Neutrophil (primary cell): ENCODE data around the gene CPSF3.

ENCODE experiments used
- H3K27ac ChIP-seq: fragments of 200-600 bp; sonication (generic); 2 replicates; pipeline ENCODE4 v1.5.1; 2016; ENCODE audit warnings: mild to moderate bottlenecking, moderate library complexity
- H3K27me3 ChIP-seq: fragments of 200-600 bp; sonication (generic); 2 replicates; pipeline ENCODE4 v1.6.0; 2016; ENCODE audit warnings: mild to moderate bottlenecking
- H3K36me3 ChIP-seq: fragments of 200-600 bp; sonication (generic); 2 replicates; pipeline ENCODE4 v1.5.1; 2017
- H3K4me1 ChIP-seq, 2 experiments: fragments of 200-600 bp in 1 of 2; sonication (generic) in 1 of 2; 1 replicate in 1 of 2; 2 replicates in 1 of 2; pipeline versions ENCODE4 v1.5.1 to v1.6.1; 2013 to 2016; ENCODE audit warnings: low read depth in 1 of 2, low read length in 1 of 2, mild to moderate bottlenecking in 1 of 2, moderate library complexity in 1 of 2; ENCODE audit not compliant: control insufficient read depth in 1 of 2, insufficient read depth in 1 of 2
- H3K4me3 ChIP-seq, 2 experiments: fragments of 200-600 bp in 1 of 2; sonication (generic) in 1 of 2; 1 replicate in 1 of 2; 2 replicates in 1 of 2; pipeline ENCODE4 v1.5.1; 2013 to 2016; ENCODE audit warnings: low read depth in 1 of 2, low read length in 1 of 2, mild to moderate bottlenecking in 1 of 2, moderate library complexity in 1 of 2
- H3K9me3 ChIP-seq: fragments of 200-600 bp; sonication (generic); 2 replicates; pipeline ENCODE4 v1.5.1; 2016
- TF ChIP-seq, protein P1 (sequence below): fragments of 200-600 bp; sonication (generic); IDR thresholded peaks from 2 replicates; pipeline ENCODE4 v1.5.1; 2016; ENCODE audit warnings: antibody characterized with exemption

Gene CPSF3

DNA sequence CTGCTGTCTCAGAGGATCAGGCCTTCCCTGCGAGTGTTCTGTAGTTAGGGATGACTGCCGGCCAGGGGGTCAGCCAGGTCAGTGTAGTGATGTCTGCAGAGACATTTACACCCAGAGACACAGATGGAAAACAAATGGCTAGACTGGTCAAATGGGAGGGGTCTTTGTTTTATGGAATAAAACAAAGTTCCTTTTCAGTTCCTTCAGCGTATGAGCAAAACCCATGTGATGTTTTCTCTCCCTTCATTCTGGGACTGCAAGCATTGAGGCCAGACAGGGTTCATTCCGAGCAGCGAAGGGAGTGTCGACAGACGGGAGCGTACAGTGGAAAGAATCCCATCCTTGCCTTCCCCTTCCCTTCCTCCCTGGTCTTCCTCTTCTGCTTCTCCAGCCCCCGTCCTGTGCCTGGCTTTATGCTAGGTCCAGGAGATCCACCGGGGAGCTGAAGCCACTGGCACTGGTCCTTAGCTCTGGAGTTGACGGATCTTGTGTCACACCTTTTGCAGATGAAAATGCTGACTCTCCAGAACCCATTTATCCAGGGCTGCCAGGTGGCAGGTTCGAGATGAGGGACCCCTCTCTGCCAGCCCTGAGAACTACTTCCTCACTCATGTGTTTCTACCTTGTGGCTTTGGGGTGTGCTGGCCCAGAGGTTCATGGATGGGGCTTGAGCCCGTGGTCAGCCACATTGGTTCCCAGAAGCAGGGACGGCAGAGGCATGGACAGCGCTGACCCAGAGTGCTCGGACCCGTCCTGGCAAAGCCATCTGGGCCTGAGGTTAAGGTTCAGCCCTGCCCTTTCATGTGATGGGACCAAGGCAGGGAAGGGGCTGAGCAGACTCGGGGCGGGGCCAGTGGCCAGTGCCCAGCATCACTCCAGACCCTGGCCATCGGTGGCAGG lies 24.3 kb upstream of the CPSF3 start:
- H3K4me1 ChIP-seq, result no peaks in the 10 kb centered on the region
- TF ChIP-seq, protein P1, sequence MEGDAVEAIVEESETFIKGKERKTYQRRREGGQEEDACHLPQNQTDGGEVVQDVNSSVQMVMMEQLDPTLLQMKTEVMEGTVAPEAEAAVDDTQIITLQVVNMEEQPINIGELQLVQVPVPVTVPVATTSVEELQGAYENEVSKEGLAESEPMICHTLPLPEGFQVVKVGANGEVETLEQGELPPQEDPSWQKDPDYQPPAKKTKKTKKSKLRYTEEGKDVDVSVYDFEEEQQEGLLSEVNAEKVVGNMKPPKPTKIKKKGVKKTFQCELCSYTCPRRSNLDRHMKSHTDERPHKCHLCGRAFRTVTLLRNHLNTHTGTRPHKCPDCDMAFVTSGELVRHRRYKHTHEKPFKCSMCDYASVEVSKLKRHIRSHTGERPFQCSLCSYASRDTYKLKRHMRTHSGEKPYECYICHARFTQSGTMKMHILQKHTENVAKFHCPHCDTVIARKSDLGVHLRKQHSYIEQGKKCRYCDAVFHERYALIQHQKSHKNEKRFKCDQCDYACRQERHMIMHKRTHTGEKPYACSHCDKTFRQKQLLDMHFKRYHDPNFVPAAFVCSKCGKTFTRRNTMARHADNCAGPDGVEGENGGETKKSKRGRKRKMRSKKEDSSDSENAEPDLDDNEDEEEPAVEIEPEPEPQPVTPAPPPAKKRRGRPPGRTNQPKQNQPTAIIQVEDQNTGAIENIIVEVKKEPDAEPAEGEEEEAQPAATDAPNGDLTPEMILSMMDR, result no peak
- no peaks in the 10 kb centered on the region for H3K27me3 ChIP-seq
- no peaks in the 10 kb centered on the region for H3K9me3 ChIP-seq
- H3K36me3 ChIP-seq, result no peaks in the 10 kb centered on the region
- no peak overlapping the region for H3K4me3 ChIP-seq
- no peak overlapping the region for H3K27ac ChIP-seq

DNA sequence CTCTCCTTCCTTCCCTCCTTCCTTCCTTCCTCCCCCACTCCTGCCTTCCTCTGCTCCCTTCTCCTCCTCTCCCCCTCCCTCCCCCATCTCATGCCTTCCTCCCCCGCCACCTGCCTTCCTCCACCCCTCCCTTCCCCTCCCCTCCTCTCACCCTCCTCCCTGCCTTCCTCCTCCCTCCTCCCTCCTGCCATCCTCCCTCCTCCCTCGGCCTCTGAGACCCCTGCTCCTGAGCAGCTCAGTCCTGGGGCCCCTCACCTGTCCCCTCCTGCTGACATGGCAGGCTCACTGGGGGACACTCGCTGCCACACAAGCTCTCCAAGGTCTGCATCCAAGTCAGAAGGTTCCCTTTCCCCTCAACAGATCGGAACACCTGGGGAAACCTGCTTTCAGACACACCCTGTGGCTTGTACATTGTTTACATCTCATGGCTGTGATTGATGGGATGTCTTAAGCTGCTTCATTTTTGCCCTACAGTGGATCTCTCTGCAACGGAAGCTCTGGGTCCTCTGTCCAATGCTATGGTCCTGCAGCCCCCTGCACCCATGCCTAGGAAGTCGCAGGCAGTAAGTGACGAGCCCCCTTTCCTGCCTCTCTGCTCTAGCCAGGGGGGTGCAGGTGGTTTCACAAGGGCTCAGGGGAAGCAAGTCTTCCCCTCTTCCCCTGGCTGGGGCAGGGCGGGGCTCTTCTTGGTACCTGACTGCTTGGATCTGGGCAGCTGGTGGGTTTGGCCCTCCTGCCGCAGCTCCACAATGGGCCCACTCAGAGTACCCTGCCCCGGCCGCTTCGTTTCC lies 23.0 kb upstream of the CPSF3 start:
- H3K9me3 ChIP-seq, result no peaks in the 10 kb centered on the region
- no peaks in the 10 kb centered on the region for H3K27me3 ChIP-seq
- H3K27ac ChIP-seq, result no peak overlapping the region
- no peaks in the 10 kb centered on the region for H3K4me1 ChIP-seq
- TF ChIP-seq, protein P1, result no peak
- H3K4me3 ChIP-seq, result no peak overlapping the region
- H3K36me3 ChIP-seq, result no peaks in the 10 kb centered on the region

DNA sequence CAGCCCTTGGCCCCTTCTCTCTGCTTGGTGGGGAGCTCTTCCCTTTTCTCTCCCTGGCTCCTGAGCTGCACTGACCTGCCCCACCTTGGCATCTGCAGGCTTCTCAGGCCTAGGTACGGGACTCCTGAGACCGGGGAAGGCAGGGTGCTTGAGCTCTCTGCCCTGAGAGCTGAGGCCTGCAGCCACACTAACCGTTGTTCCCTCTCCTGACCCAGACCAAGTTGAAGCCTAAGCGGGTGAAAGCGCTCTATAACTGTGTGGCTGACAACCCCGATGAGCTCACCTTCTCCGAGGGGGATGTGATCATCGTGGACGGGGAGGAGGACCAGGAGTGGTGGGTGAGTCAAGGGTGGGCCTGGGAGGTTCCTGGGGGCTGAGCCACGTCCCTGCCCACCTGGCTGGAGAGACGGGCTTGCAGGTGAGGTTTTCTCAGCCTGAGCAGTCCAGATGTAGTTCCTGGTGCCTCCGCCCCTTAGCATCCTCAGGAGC lies 22.4 kb upstream of the CPSF3 start:
- H3K36me3 ChIP-seq, result no peaks in the 10 kb centered on the region
- TF ChIP-seq, protein P1, result no peak
- H3K9me3 ChIP-seq, result no peaks in the 10 kb centered on the region
- no peaks in the 10 kb centered on the region for H3K27me3 ChIP-seq
- H3K4me1 ChIP-seq, result no peaks in the 10 kb centered on the region
- no peak overlapping the region for H3K4me3 ChIP-seq
- no peak overlapping the region for H3K27ac ChIP-seq

DNA sequence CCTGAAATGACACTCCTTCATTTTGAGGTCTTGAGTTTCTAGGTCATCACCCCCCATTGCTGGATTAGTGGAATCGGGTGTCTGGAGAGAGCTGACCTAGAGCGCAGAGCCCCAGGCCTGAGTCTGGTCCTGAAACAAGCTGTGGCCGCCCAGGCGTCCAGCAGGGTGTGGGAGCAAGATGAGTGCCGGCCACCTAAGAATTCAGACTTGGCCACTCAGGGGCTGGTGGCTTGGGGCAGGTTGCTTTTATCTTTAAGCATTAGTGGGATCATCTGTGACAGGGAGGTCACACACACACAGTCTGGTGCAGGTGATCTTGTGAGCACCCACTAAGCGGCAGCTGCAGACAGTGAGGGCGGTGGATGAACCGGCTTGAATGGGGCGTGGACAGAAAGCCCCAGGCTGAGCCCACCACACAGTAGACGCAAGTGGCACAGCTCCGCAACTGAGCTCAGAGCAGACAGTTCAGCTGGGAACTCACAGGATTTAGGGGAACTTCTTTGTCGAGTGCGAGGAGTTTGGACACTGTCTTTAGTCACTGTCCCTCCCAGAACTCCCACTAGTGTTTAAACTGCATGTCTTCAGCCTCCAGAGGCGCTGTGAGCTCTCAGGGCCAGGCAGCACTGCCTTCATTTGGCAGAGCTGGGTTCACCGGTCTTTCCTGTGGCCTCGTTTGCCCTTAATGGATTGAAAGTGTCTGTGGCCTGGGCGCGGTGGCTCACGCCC lies 21.6 kb upstream of the CPSF3 start:
- Histone ChIP-seq H3K4me3 (no peak overlapping the region), H3K4me1 (no peaks in the 10 kb centered on the region), H3K9me3 (no peaks in the 10 kb centered on the region), H3K27ac (no peak overlapping the region), H3K36me3 (peaks cover 5% of the 10 kb centered on the region), H3K27me3 (no peaks in the 10 kb centered on the region)
- TF ChIP-seq, protein P1, result no peak

DNA sequence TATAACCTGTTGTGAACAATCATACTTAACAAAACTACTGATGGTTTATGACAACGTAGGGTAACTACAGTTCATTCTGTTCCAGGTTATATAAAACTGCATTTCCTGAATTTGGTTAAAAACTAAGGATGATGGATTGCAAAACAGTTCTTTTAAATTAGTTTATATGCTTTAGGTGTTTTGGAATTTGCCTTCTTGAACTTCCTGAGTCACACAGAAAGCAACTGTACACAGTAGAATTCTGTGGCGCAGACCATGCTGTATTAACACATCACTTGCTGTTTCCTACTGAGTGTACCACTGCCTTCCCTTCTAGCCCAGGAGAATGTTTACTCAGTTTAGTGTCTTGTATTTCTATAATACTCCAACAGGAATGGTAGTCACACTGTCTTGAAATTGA lies 19.5 kb upstream of the CPSF3 start:
- peaks cover 24% of the 10 kb centered on the region for H3K36me3 ChIP-seq
- no peaks in the 10 kb centered on the region for H3K9me3 ChIP-seq
- no peak overlapping the region for H3K27ac ChIP-seq
- H3K4me1 ChIP-seq, result no peaks in the 10 kb centered on the region
- no peak overlapping the region for H3K4me3 ChIP-seq
- H3K27me3 ChIP-seq, result no peaks in the 10 kb centered on the region
- TF ChIP-seq, protein P1, result no peak
